SK-MEL-5 (cell line): ENCODE measurements around the gene DNM1. TPM values are rescaled to one million over a fixed set of nuclear protein-coding genes. Genes with fewer than 3 reads are reported as not detected.

Experiments used
- DNase-seq: peaks from one replicate; pipeline ENCODE4 v3.0.0-alpha.2; 2016; ENCODE audit warnings: low read depth, low spot score
- in situ Hi-C: cut with HindIII; loops from 2 replicates; pipeline ENCODE4 v1.10.0; 2016; ENCODE audit warnings: low sequenced_read_pairs, high pct_unique_total_duplicates, low pct_unique_long_range_greater_than_20kb
- total RNA-seq: library from RNA; depleted of rRNA; stranded (reverse); fragments of >200 nt; shearing (Covaris generic); gene quantifications from 2 replicates; pipeline ENCODE4 v1.2.3, GENCODE V29; 2014

Gene DNM1
- total RNA-seq, 1 experiment from 2014 or later: 0.61 TPM

DNA sequence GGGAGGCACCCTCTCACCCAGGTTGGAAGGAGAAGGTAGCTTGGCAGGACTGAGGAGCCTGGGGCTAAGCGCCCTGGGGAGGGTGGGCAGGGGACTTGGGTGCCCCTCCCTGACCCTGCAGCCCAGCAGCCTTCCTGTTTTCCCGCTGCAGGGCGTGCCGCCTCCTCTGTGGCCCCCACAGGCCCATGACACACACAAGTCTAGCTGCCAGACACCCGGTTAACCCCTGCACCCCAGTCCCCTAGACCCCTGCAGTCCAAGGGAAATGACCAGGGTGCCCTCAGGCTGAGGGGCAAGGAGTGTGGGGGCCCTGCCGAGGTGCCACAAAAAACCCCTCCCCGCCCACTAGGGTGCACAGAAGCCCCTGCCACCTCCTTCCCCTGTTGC is 39.6 kb downstream of the DNM1 start:
- in situ Hi-C loops: no loop called here
- DNase-seq: no peak

GRCh38 chr9:128243215-128244018 is 40.2 kb downstream of the DNM1 start:
- in situ Hi-C loops: no loop called here
- no peak for DNase-seq

DNA sequence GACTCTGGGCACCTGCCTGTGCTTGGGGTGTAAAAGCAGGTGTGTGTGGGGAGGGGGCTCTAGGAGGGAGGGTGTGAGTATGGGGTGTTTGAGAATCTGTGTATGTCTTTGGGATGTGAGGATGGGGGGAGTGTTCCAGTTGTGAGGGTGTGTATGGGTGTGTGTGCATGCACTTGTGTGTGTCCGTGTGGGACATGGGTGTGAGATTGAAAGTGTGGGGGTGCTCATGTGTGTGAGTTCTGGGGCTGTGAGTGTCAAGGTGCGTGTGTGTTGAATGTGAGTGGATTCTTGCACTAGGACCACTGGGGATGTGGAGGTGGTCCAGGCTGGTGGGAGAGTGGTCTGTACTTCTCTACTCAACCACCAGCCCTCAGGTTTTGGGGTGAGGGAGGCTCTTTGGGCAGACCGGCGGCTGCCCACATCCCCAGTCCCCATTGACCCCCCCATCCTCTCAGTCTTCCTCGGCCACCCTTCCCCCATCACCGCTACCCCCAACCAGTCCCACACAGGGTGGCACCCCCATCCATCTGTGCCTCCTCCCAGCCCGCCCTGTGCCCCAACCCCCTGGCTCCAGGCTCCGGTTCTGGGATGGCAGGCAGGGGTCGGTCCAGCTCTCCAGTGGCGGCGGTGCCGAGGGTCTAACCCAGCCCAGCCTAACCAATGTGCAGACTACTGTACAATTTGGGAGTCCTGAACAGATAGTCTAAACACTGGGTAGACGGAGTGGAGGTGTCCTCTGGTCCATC is 41.1 kb downstream of the DNM1 start:
- in situ Hi-C loops: no loop called here
- no peak for DNase-seq

- in situ Hi-C loops: no loop called here
- peak; percentile 16 for DNase-seq
Observed at GRCh38 chr9:128244837-128245231, 41.7 kb downstream of the DNM1 start.

- DNase-seq: no peak
- in situ Hi-C loops: no loop called here
Observed at GRCh38 chr9:128245421-128246151, 42.4 kb downstream of the DNM1 start.

GRCh38 chr9:128246471-128246870 is 43.3 kb downstream of the DNM1 start:
- no peak for DNase-seq
- in situ Hi-C loops: no loop called here

- in situ Hi-C loops: no loop called here
- DNase-seq: no peak
Observed at GRCh38 chr9:128247226-128247803, 44.1 kb downstream of the DNM1 start.

DNA sequence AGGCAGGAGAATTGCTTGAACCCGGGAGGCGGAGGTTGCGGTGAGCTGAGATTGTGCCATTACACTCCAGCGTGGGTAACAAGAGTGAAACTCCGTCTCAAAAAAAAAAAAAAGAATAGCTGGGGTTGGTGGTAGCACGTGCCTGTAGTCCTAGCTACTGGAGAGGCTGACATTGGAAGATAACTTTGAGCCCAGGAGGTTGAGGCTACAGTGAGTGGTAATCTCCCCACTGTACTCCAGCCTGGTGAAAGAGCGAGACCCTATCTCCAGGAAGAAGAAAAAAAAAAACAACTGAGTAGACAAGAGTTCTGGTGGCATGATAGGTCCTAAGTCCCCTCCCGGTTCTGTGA is 46.4 kb downstream of the DNM1 start:
- DNase-seq: no peak
- in situ Hi-C loops: no loop called here

GRCh38 chr9:128249908-128250838 is 47.0 kb downstream of the DNM1 start:
- peak; percentile 65 for DNase-seq
- in situ Hi-C loops: no loop called here

DNA sequence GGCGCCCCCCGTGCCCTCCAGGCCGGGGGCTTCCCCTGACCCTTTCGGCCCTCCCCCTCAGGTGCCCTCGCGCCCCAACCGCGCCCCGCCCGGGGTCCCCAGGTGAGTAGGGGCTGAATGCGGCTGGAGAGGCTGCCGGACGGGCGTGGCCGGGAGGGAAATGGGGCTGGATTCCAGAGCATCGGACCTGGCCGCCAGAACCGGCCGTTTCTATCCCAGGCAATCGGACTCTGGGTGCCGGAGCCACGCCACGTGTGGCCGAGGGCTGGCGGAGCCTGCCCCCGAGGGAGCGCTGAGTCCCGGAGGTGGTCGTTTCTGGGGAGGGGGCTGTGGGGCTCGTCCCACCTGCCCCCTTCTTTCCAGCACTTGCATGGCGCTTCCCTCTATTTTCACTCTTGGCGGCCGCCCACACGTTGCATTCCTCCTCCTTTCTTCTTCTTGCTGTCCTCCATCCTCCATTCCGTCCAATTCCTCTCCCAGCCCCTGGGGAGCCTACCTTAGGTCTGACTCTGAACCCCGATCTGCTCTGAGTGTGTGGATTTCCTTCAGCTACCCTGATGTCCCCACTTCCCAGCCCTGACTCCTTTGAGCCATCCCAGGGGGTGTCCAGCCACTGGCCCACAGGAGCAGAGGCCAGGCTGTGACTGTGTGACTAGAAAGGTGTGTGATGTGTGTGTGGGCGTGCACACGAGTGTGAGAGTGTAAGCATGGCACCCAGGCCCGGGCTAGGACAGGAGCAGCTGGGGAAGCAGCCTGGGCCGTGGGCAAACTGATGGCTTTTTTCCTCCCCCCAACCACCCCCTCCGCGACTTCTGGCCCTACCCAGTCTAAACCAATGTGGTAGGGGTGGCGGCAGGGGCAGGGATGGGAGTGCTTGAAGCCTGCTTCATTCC is 47.9 kb downstream of the DNM1 start:
- no peak for DNase-seq
- in situ Hi-C loops: no loop called here

DNA sequence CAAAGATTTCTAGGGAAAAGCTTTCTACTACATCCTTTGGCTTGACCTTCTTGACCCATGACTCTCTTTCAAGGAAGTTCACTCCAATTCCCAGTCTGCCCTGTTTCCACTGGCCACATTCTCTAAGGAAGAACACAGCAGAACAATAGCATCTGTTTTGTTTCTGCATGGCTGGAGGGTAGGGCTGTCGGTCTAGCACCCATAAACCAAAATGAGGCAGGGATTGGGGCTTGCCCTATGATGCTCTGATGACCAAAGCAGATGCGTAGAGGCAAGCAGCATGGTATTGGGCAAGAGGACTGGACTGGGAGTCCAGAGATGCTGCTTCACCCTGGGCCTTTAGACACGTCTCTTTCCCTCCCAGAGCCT is 48.5 kb downstream of the DNM1 start:
- in situ Hi-C loops: no loop called here
- peak; percentile 8 for DNase-seq

DNA sequence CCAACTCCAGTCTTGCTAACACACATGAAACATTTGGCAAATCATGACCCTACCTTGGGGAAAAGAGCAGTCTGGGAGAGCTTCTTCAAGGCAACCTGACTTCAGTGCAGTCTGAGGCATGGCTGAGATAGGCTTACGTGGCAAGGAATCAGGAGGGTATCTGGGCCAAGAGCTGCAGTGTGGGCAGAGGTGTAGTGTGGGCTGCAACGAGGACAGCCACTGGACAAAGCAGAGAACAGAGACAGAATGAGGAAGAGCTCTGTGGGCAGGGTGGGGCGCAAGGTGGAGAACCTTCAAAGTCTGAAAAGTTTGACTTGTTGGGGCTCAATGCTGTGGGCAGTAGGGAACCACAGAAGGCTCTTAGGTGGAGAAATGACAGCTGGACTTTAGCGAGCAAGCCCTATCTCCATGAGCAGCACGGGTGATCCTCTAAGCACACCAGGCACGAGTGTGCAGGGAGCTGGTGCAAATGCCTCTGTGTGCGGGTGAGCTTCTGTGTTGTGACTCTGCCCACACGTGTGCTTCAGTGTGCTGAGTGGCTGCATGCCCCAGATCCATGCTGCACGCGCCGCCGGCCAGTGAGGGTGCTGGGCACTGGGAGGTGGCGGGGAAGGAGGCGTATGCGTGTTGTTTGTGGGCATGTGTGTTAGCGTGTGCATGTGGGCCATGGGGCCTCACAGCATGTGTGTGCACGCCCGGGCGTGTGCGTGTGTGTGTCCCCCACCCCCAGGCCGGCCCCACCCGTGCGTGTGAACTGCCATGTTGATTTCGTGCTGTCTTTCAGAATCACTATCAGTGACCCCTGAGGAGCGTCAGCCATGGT is 49.3 kb downstream of the DNM1 start:
- in situ Hi-C loops: no loop called here
- DNase-seq: no peak

GRCh38 chr9:128253140-128253990 is 50.2 kb downstream of the DNM1 start:
- no peak for DNase-seq
- in situ Hi-C loops: no loop called here

DNA sequence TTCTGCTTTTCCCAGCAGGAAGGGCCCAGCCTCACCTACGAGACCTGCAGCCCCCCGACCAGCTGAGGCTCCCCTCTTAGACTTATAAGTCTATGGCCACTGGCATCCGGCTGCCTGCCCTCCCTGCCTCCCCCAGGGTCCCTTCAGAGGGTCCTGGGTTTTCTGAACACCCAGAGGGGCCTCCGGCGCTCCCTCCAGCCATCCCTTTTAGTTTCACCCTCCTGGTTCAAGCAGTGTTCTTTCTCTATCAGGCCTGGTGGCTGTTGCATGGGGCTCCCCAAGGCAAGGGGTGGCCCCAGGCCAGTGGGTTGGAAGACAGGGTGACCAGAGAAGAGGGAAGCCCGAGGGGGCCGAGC is 50.8 kb downstream of the DNM1 start:
- DNase-seq: no peak
- in situ Hi-C loops: no loop called here

DNA sequence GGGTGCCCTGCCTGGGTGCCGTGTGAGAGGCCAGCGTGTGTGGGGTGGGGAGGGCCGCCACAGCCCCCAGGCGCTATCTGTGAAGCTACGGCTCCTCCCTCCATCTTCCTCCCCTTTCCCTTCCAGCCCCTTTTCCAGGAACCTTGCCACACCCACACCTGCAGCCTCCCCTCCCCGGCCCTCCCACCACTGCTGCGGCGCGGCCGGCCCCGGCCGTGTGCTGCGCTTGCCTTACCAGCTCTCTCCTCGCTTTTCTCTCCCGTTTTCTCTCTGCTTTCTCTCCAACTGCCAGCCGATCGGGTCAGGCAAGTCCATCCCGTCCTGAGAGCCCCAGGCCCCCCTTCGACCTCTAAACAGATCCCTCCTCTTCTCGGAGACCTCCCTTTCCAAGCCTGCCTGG is 51.2 kb downstream of the DNM1 start:
- no peak for DNase-seq
- in situ Hi-C loops: no loop called here
